Upper lobe of right lung (tissue), 1 donor: Measurements from ENCODE around the gene LRRFIP2. TPM values are rescaled to one million over a fixed set of nuclear protein-coding genes. Genes with fewer than 3 reads are reported as not detected.

Source experiments
- ATAC-seq: fragments of 200-7000 bp; cut with Tn5 transposase; one replicate; pipeline ENCODE4 v1.9.1; 2020; ENCODE audit warnings: mild to moderate bottlenecking, moderate library complexity
- DNase-seq: peaks from one replicate; pipeline ENCODE4 v3.0.0-alpha.2; 2020
- H3K27ac ChIP-seq: fragments of 200-600 bp; one replicate; pipeline ENCODE4 v1.8.0; 2022
- H3K27me3 ChIP-seq: fragments of 200-600 bp; one replicate; pipeline ENCODE4 v1.8.0; 2022; ENCODE audit warnings: mild to moderate bottlenecking
- H3K36me3 ChIP-seq: fragments of 200-600 bp; one replicate; pipeline ENCODE4 v1.8.0; 2022
- H3K4me1 ChIP-seq: fragments of 200-600 bp; one replicate; pipeline ENCODE4 v1.8.0; 2022
- H3K4me3 ChIP-seq: fragments of 200-600 bp; one replicate; pipeline ENCODE4 v1.8.0; 2022; ENCODE audit warnings: mild to moderate bottlenecking
- H3K9me3 ChIP-seq: fragments of 200-600 bp; one replicate; pipeline ENCODE4 v1.8.0; 2022
- intact Hi-C: fragments of 100-400 bp; cut with DNase I; formaldehyde crosslinking; loops from one replicate; pipeline ENCODE4 v1.11.0; 2022
- total RNA-seq: library from RNA; stranded (reverse); fragmentation: NEBNext Ultra II Directional; extraction: Animal tissue kit (Norgen Biotek cat#: 25700); gene quantifications from one replicate; pipeline ENCODE4 v1.2.1, GENCODE V29; 2021
- TF ChIP-seq, protein P1 (sequence below): fragments of 200-600 bp; IDR thresholded peaks from one replicate; pipeline ENCODE4 v1.8.0; 2022; ENCODE audit warnings: antibody characterized with exemption
- donor health status: DM: no; HTN: yes; CAD: no; lungs with severe emphysema.

LRRFIP2 gene
- total RNA-seq, 1 donor from 2014 or later = 50.3 TPM

DNA sequence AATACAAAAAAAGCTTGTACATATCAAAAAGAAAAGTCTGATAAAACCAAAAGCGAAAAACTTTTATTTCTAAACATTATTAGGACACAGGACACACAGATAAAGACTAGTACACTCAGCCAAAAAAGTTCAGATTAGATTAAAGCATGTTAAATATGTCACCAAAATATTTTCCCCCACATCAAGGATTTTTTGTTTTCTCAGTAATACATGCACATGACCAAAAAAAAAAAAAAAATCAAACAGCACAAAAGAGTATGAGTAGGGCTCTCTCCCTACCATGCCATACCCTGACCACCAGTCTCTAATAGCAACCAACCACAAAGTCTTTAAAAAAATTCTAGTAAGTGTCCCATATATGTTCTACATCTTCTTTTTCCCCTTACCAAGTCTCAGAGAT, 77.4 kb downstream of the LRRFIP2 start:
- TF ChIP-seq, protein P1, sequence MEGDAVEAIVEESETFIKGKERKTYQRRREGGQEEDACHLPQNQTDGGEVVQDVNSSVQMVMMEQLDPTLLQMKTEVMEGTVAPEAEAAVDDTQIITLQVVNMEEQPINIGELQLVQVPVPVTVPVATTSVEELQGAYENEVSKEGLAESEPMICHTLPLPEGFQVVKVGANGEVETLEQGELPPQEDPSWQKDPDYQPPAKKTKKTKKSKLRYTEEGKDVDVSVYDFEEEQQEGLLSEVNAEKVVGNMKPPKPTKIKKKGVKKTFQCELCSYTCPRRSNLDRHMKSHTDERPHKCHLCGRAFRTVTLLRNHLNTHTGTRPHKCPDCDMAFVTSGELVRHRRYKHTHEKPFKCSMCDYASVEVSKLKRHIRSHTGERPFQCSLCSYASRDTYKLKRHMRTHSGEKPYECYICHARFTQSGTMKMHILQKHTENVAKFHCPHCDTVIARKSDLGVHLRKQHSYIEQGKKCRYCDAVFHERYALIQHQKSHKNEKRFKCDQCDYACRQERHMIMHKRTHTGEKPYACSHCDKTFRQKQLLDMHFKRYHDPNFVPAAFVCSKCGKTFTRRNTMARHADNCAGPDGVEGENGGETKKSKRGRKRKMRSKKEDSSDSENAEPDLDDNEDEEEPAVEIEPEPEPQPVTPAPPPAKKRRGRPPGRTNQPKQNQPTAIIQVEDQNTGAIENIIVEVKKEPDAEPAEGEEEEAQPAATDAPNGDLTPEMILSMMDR = no peak
- Histone ChIP-seq H3K27ac (no peak overlapping the region), H3K27me3 (no peaks in the 10 kb centered on the region), H3K4me1 (peaks cover 7% of the 10 kb centered on the region), H3K4me3 (no peak overlapping the region), H3K36me3 (peaks cover 5% of the 10 kb centered on the region), H3K9me3 (no peaks in the 10 kb centered on the region)
- intact Hi-C loops = no loop called here
- ATAC-seq (no peak), DNase-seq (no peak)

DNA sequence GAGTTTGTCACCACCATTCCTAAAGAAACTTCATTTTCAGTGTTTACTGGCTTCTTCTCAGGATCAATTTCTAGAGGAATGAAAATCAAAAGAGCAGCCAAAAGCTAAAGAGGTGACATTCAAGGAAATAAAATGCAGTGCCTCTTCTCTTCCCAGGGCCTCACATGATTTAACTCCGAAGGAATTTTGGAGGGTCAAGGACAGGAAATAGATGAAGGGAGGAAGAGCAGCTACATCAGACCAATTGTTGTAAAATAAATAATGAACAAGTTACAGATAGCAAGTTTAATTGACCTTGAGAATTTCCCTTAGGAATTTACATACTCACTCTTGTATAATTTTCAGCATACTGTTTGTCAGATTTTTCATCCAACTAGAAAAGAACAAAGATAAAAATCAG, 78.1 kb downstream of the LRRFIP2 start:
- intact Hi-C loops = no loop called here
- Histone ChIP-seq H3K27me3 (no peaks in the 10 kb centered on the region), H3K4me1 (peaks cover 7% of the 10 kb centered on the region), H3K27ac (no peak overlapping the region), H3K9me3 (no peaks in the 10 kb centered on the region), H3K36me3 (peaks cover 8% of the 10 kb centered on the region), H3K4me3 (no peak overlapping the region)
- TF ChIP-seq, protein P1 = no peak
- no peak for ATAC-seq
- no peak for DNase-seq

DNA sequence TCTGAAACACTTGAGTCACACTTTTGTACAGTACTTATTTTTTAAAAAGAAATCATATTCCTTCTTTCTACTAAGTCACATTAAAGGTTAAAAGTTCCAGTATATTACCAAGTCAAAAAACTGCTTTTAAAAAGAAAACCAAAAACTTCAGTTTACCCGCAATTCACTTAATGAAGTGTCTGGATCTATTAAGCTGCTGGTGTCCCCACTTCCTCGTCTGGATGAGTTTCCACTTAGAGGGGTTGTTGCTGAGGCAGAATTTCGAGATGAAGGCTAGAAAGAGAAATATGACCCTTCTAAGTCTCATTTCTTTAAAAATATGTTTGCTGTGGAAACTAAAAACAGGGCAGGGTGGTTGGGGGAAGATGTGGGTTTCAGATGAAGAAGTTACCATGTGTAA, 79.7 kb downstream of the LRRFIP2 start:
- intact Hi-C loops = no loop called here
- TF ChIP-seq, protein P1 = no peak
- H3K4me3 ChIP-seq = no peak overlapping the region
- ATAC-seq = no peak
- H3K4me1 ChIP-seq = peaks cover 7% of the 10 kb centered on the region
- H3K9me3 ChIP-seq = no peaks in the 10 kb centered on the region
- no peak for DNase-seq
- no peaks in the 10 kb centered on the region for H3K27me3 ChIP-seq
- H3K36me3 ChIP-seq = peaks cover 25% of the 10 kb centered on the region
- H3K27ac ChIP-seq = peak overlapping the region; percentile 3

DNA sequence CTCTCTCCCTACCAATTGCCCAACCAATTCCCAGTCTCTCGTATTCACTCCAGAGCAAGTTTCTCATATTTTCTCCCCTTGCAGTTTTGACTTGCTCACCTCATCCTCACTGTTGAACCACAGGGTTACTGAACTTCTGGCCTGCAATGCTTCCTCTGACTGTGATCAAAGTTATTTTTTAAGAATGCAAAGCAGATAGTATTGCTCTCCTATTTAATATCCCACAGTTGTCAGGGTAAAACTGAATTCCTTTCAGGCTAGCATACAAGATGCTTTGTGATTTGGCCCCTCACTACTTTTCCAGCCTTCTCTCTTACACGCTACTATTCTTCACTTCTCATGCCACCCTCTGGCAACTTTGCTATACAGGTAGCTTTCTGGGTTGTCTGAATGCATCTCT, 80.9 kb downstream of the LRRFIP2 start:
- Histone ChIP-seq H3K27ac (no peak overlapping the region), H3K4me3 (no peak overlapping the region), H3K9me3 (no peaks in the 10 kb centered on the region), H3K4me1 (peaks cover 7% of the 10 kb centered on the region), H3K36me3 (peaks cover 36% of the 10 kb centered on the region), H3K27me3 (no peaks in the 10 kb centered on the region)
- DNase-seq (no peak), ATAC-seq (no peak)
- intact Hi-C loops = no loop called here
- TF ChIP-seq, protein P1 = no peak

DNA sequence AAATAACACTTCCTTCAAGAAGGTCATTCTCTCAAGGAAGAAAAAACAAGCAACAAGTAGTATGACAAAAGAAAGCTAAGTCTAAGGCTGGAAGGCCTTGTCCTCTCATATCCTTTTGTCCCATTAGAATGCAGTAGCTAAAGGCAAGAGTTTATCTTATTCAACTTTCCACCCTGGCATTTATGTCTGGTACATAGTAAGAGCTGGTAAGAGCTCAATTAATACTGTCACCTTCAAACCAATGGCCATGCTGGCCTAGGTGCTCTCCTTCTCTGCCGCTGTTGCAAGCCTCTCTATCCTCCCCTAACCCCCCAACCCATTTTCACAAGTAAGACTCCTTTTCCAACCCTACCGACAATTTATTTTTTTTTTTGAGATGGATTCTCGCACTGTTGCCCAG, 81.9 kb downstream of the LRRFIP2 start:
- no peak overlapping the region for H3K4me3 ChIP-seq
- no peak for ATAC-seq
- H3K27ac ChIP-seq = no peak overlapping the region
- no peaks in the 10 kb centered on the region for H3K27me3 ChIP-seq
- peaks cover 4% of the 10 kb centered on the region for H3K4me1 ChIP-seq
- no peaks in the 10 kb centered on the region for H3K9me3 ChIP-seq
- intact Hi-C loops = no loop called here
- peaks cover 38% of the 10 kb centered on the region for H3K36me3 ChIP-seq
- no peak for DNase-seq
- TF ChIP-seq, protein P1 = no peak

DNA sequence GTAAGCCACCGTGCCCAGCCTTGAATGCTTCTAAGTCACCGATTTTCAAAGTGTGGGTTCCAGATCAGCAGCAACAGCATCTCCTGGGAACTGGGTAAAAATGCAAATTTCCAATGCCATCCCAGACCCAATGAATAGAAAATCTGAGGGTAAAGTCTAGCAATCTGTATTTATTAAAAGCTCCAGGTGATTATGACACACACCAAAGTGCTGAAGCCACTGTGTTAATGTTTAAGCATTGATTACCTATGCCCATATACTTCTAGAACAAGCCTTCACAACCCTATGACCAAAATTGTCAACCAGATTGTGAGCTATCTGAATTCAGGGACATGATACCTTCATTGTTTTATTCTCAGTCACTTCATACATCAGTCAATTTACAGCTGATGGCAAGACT, 86.5 kb downstream of the LRRFIP2 start:
- Histone ChIP-seq H3K27me3 (no peaks in the 10 kb centered on the region), H3K4me1 (no peaks in the 10 kb centered on the region), H3K9me3 (no peaks in the 10 kb centered on the region), H3K36me3 (peaks cover 38% of the 10 kb centered on the region), H3K27ac (no peak overlapping the region), H3K4me3 (no peak overlapping the region)
- ATAC-seq = no peak
- intact Hi-C loops = no loop called here
- TF ChIP-seq, protein P1 = no peak
- DNase-seq = no peak
